NT2/D1 (cell line): ENCODE measurements around the gene KANSL1L.
"Not testable (repeated sequence)": the region's sequence is repeated elsewhere in the genome, so short reads cannot be mapped to it uniquely, and the experiment has no call there.

Experiments
- SUZ12 ChIP-seq: IDR thresholded peaks from 2 replicates; pipeline ENCODE4 v1.6.1; 2011; ENCODE audit not compliant: insufficient read length, insufficient read depth; ENCODE audit errors: extremely low read depth
- YY1 ChIP-seq: IDR thresholded peaks from 2 replicates; pipeline ENCODE4 v1.6.1; 2011; ENCODE audit not compliant: insufficient read length, insufficient read depth

- not testable (repeated sequence) for TF ChIP-seq YY1, SUZ12
These were observed 12.7 kb upstream of the KANSL1L start for GRCh38 chr2:210183936-210184335.
